IMR-90 (cell line): Measurements from ENCODE around the gene CAPN5. TPM values are rescaled to one million over a fixed set of nuclear protein-coding genes. Genes with fewer than 3 reads are reported as not detected.

ENCODE experiments used
- ATAC-seq: fragments of 200-7000 bp; cut with Tn5 transposase; 2 replicates; pipeline ENCODE4 v1.9.1; 2020; ENCODE audit warnings: low read depth, mild to moderate bottlenecking, moderate library complexity
- BruUV-seq: library from RNA; stranded (reverse); fragments of 400-500 nt; replicated peaks from 2 replicates; lab custom pipeline; 2021; lab: Mats Ljungman, UMichigan
- CTCF ChIA-PET: fragments of 300-600 bp; formaldehyde crosslinking; extraction: SDS; loops from one replicate; lab custom pipeline; 2021; ENCODE audit warnings: antibody characterized with exemption; lab: Yijun Ruan, JAX
- POLR2A ChIA-PET: fragments of 300-600 bp; sonication (Branson Sonifier 250); formaldehyde crosslinking; loops from one replicate; lab custom pipeline; 2022; ENCODE audit warnings: antibody characterized with exemption; ENCODE audit not compliant: unreplicated experiment; lab: Charles Lee
- DNase-seq: peaks from one replicate; pipeline ENCODE4 v3.0.0; 2013
- H2AFZ ChIP-seq: replicated peaks from 2 replicates; pipeline ENCODE3; 2013; ENCODE audit warnings: low read length, mild to moderate bottlenecking; ENCODE audit not compliant: poor library complexity
- H2AK5ac ChIP-seq: 2 replicates; pipeline ENCODE4 v1.6.1; 2013; ENCODE audit warnings: low read depth, low read length, inconsistent platforms
- H2AK9ac ChIP-seq: replicated peaks from 2 replicates; pipeline ENCODE3; 2013; ENCODE audit warnings: mild to moderate bottlenecking, low read depth, low read length, moderate library complexity; ENCODE audit not compliant: poor library complexity
- H2BK120ac ChIP-seq: 2 replicates; pipeline ENCODE4 v1.6.1; 2013; ENCODE audit warnings: low read depth, low read length, inconsistent platforms
- H2BK15ac ChIP-seq: 3 replicates; pipeline ENCODE4 v1.6.1; 2013; ENCODE audit warnings: low read depth, low read length, inconsistent platforms
- H2BK20ac ChIP-seq: 2 replicates; pipeline ENCODE4 v1.6.1; 2013; ENCODE audit warnings: low read depth, mild to moderate bottlenecking, inconsistent platforms, low read length, moderate library complexity
- H2BK5ac ChIP-seq: 2 replicates; pipeline ENCODE4 v1.6.1; 2013; ENCODE audit warnings: mild to moderate bottlenecking, low read depth, low read length, inconsistent platforms; ENCODE audit not compliant: poor library complexity, severe bottlenecking
- H3K14ac ChIP-seq: replicated peaks from 2 replicates; pipeline ENCODE4 v1.6.1; 2013; ENCODE audit warnings: low read depth, low read length, inconsistent platforms
- H3K18ac ChIP-seq: 2 replicates; pipeline ENCODE4 v1.6.1; 2013; ENCODE audit warnings: low read depth, low read length, control low read depth
- H3K23ac ChIP-seq: 2 replicates; pipeline ENCODE4 v1.6.1; 2013; ENCODE audit warnings: low read depth, low read length, inconsistent platforms
- H3K27ac ChIP-seq: 2 replicates; pipeline ENCODE4 v1.5.1; 2013; ENCODE audit warnings: mild to moderate bottlenecking, control low read depth, low read length; ENCODE audit not compliant: insufficient read depth
- H3K27me3 ChIP-seq: 2 replicates; pipeline ENCODE4 v1.6.1; 2013; ENCODE audit warnings: low read length; ENCODE audit not compliant: control insufficient read depth, insufficient read depth
- H3K36me3 ChIP-seq: 2 replicates; pipeline ENCODE4 v1.6.1; 2013; ENCODE audit warnings: low read length, mixed read lengths; ENCODE audit not compliant: control insufficient read depth, insufficient read depth
- H3K4ac ChIP-seq: 2 replicates; pipeline ENCODE4 v1.6.1; 2013; ENCODE audit warnings: low read depth, low read length, inconsistent platforms
- H3K4me1 ChIP-seq: 2 replicates; pipeline ENCODE4 v1.6.1; 2013; ENCODE audit warnings: low read length, mixed read lengths; ENCODE audit not compliant: control insufficient read depth, insufficient read depth
- H3K4me2 ChIP-seq: 2 replicates; pipeline ENCODE4 v1.6.1; 2013; ENCODE audit warnings: low read depth, mild to moderate bottlenecking, control low read depth, low read length, moderate library complexity
- H3K4me3 ChIP-seq: 2 replicates; pipeline ENCODE4 v1.5.1; 2013; ENCODE audit warnings: low read depth, mild to moderate bottlenecking, control low read depth, low read length, moderate library complexity; ENCODE audit not compliant: insufficient read depth
- H3K56ac ChIP-seq: 2 replicates; pipeline ENCODE4 v1.6.1; 2013; ENCODE audit warnings: low read length, inconsistent platforms; ENCODE audit not compliant: insufficient read depth; ENCODE audit errors: extremely low read depth
- H3K79me1 ChIP-seq, 2 experiments: 2 replicates each; pipeline ENCODE4 v1.6.1; 2013; ENCODE audit warnings: low read length in 2 of 2, inconsistent platforms in 1 of 2, low read depth in 1 of 2
- H3K9ac ChIP-seq: 2 replicates; pipeline ENCODE4 v1.6.1; 2013; ENCODE audit warnings: low read depth, low read length, control low read depth
- H3K9me1 ChIP-seq: 2 replicates; pipeline ENCODE4 v1.6.1; 2013; ENCODE audit warnings: low read length, inconsistent platforms; ENCODE audit not compliant: insufficient read depth
- H3K9me3 ChIP-seq: 2 replicates; pipeline ENCODE4 v1.6.1; 2013; ENCODE audit warnings: low read length; ENCODE audit not compliant: control insufficient read depth, insufficient read depth
- H4K20me1 ChIP-seq: 2 replicates; pipeline ENCODE4 v1.6.1; 2013; ENCODE audit warnings: low read length, inconsistent platforms; ENCODE audit not compliant: insufficient read depth
- H4K5ac ChIP-seq: 2 replicates; pipeline ENCODE4 v1.6.1; 2013; ENCODE audit warnings: mild to moderate bottlenecking, low read depth, low read length, control low read depth
- H4K8ac ChIP-seq, 2 experiments: 2 replicates each; pipeline ENCODE4 v1.6.1; 2013; ENCODE audit warnings: low read depth in 2 of 2, low read length in 2 of 2, control low read depth in 1 of 2, inconsistent platforms in 1 of 2
- H4K91ac ChIP-seq: 2 replicates; pipeline ENCODE4 v1.6.1; 2013; ENCODE audit warnings: low read depth, low read length, inconsistent platforms; ENCODE audit not compliant: insufficient read depth
- FOS ChIP-seq: fragments of 150-350 bp; IDR thresholded peaks from 2 replicates; pipeline ENCODE4 v1.6.1; 2016; ENCODE audit warnings: low read depth, low read length
- RAD21 ChIP-seq: IDR thresholded peaks from 2 replicates; pipeline ENCODE4 v1.6.1; 2012; ENCODE audit warnings: low read length, improper control_type of control experiment
- WGBS, 2 experiments: methylation state at CpG; one replicate each; pipeline versions ENCODE4 v1.1.5 to v1.1.7; 2013; ENCODE audit warnings: missing lambda C conversion rate in 2 of 2; ENCODE audit not compliant: insufficient read length in 1 of 2; ENCODE audit errors: extremely low coverage in 2 of 2; 5-methylcytosine and 5-hydroxymethylcytosine counted together
- dilution Hi-C: fragments of 300-500 bp; cut with HindIII; formaldehyde crosslinking; loops from one replicate; pipeline ENCODE4 v1.14.3; 2018; ENCODE audit warnings: low sequenced_read_pairs; ENCODE audit not compliant: unreplicated experiment
- in situ Hi-C: fragments of 300-500 bp; cut with MboI; formaldehyde crosslinking; loops from 3 replicates; pipeline ENCODE4 v1.14.3; 2019; ENCODE audit warnings: low sequenced_read_pairs, inconsistent platforms, mixed read lengths
- intact Hi-C: fragments of 100-400 bp; cut with micrococcal nuclease; formaldehyde crosslinking; loops from 2 replicates; pipeline ENCODE4 v1.10.0; 2022
- polyA plus RNA-seq, 3 experiments: library from polyadenylated mRNA; depleted of rRNA; stranded (reverse); fragments of >200 nt; gene quantifications; 2 replicates each; pipeline ENCODE4 v1.2.3, GENCODE V29; 2012; ENCODE audit warnings: low replicate concordance in 1 of 3
- total RNA-seq: library from RNA; depleted of rRNA; stranded (reverse); fragments of >200 nt; gene quantifications from 2 replicates; pipeline ENCODE4 v1.2.3, GENCODE V29; 2012

CAPN5 gene
- total and polyA plus RNA-seq, 2 of the 4 experiments (the other 2 are of a cell fraction): 8.1 to 24.0 TPM

DNA sequence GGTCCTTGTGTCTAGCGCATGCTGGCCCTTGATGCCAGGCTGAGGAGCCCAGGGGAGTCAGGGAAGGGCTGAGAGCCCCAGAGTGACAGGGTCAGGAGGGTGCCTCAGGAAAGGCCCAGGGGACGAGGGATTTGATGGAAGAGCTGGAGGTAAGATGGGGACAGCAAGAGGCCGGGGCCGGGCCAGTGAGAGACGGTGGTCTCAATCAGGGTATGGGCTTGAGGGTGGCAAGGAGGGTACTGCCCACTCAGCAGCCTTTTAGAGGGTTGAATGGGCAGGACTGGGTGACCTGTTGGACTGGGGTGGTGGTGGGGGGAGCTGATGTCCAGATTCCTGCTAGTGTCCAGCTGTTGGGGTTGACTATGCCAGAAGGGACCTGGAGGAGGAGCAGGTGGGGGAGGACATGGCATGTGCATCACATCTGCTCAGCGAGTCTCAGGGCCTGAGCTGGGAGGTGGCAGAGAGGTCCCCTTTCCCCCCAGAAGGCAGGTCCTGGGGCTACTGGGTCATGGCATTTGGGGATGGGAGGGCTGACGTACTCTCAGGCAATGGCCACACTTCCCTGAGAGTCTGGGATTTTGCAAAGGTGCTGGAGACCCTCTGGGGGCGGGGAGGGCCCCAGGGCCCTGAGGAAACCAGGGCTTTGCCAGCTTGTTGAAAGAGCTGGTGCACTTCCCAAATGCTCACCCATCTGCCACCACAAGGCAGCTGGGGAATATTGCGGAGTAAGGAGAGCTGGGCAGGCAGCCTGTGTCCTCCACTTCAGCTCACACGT, 79.7 kb downstream of the CAPN5 start:
- ChIA-PET CTCF (interaction anchor here (1.6 kb wide), 1 partner anchor 19 kb away, joined by 8 read pairs; the partner anchor contains the start of gene MYO7A), POLR2A (no interaction called here)
- Histone ChIP-seq H2BK120ac (no peak overlapping the region), H4K91ac (no peak overlapping the region), H3K56ac (no peak overlapping the region), H3K79me1 (no peaks in the 10 kb centered on the region), H4K20me1 (no peaks in the 10 kb centered on the region), H3K4me1 (no peaks in the 10 kb centered on the region), H3K9ac (no peak overlapping the region), H2BK20ac (no peak overlapping the region), H3K9me1 (no peaks in the 10 kb centered on the region; the same call in 1 of the 2 replicates), H3K14ac (no peak overlapping the region), H2BK15ac (no peak overlapping the region), H2AFZ (no peak overlapping the region), H2AK5ac (no peak overlapping the region), H4K5ac (no peak overlapping the region), H3K36me3 (no peaks in the 10 kb centered on the region), H3K18ac (no peak overlapping the region), H3K27ac (no peak overlapping the region), H3K4me3 (no peak overlapping the region), H2BK5ac (no peak overlapping the region), H3K4ac (no peak overlapping the region), H3K4me2 (no peak overlapping the region), H4K8ac (no peak overlapping the region), H3K27me3 (peaks cover 51% of the 10 kb centered on the region), H2AK9ac (no peak overlapping the region), H3K23ac (no peak overlapping the region), H3K9me3 (no peaks in the 10 kb centered on the region)
- dilution Hi-C loops: no loop called here
- intact Hi-C loops: no loop called here
- ATAC-seq (no peak), DNase-seq (no peak)
- no TSS peak for BruUV-seq
- TF ChIP-seq RAD21 (no peak), FOS (no peak)
- in situ Hi-C loops: no loop called here
- WGBS, 2 experiments: 89% methylated on average over 3 of the region's 10 CpGs; no CpG with 5 or more reads in 1 of the 2 experiments
